Transverse colon (tissue), 4 donors: ENCODE data around the gene DRP2. TPM values are rescaled to one million over a fixed set of nuclear protein-coding genes. Genes with fewer than 3 reads are reported as not detected.

Experiments
- DNase-seq: peaks from one replicate; pipeline ENCODE4 v3.0.0-alpha.2; 2019
- H3K27ac ChIP-seq, 4 donors: fragments of 200-600 bp; sonication (generic); 2 replicates each; pipeline ENCODE4 v1.5.1; 2016 to 2018; ENCODE audit warnings: inconsistent platforms in 4 of 4
- H3K27me3 ChIP-seq: fragments of 200-600 bp; sonication (generic); 2 replicates; pipeline ENCODE4 v1.5.1; 2017; ENCODE audit warnings: inconsistent platforms
- H3K36me3 ChIP-seq, 4 donors: fragments of 200-600 bp; sonication (generic); 2 replicates each; pipeline ENCODE4 v1.5.1; 2017 to 2019; ENCODE audit warnings: inconsistent platforms in 4 of 4
- H3K4me1 ChIP-seq, 4 donors: fragments of 200-600 bp; sonication (generic); 2 replicates each; pipeline ENCODE4 v1.5.1; 2017 to 2020; ENCODE audit warnings: inconsistent platforms in 4 of 4
- H3K4me3 ChIP-seq, 4 donors: fragments of 200-600 bp; sonication (generic); 1 replicate in 1 of 4; 2 replicates in 3 of 4; pipeline versions ENCODE4 v1.5.1 to v1.6.1; 2017 to 2019; ENCODE audit warnings: inconsistent platforms in 4 of 4
- H3K9me3 ChIP-seq, 2 donors: fragments of 200-600 bp; sonication (generic); 2 replicates each; pipeline ENCODE4 v1.5.1; 2017 to 2019; ENCODE audit warnings: inconsistent platforms in 2 of 2
- EP300 ChIP-seq: sonication (generic); formaldehyde crosslinking; IDR thresholded peaks from one replicate; pipeline ENCODE4 v1.6.1; 2017; ENCODE audit warnings: antibody characterized with exemption, low read depth
- POLR2A ChIP-seq: fragments of 450-650 bp; IDR thresholded peaks from one replicate; pipeline ENCODE4 v1.6.1; 2016; ENCODE audit warnings: antibody characterized with exemption, mild to moderate bottlenecking, moderate library complexity
- POLR2AphosphoS5 ChIP-seq, 3 donors: sonication (generic); formaldehyde crosslinking; IDR thresholded peaks; one replicate each; pipeline ENCODE4 v1.6.1; 2016; ENCODE audit warnings: antibody characterized with exemption in 3 of 3
- WGBS, 2 donors: methylation state at CpG; one replicate each; pipeline ENCODE4 v1.1.5; 2018; ENCODE audit warnings: low coverage in 1 of 2; 5-methylcytosine and 5-hydroxymethylcytosine counted together
- in situ Hi-C, 4 donors: fragments of 200-750 bp; cut with MboI; loops; one replicate each; pipeline versions ENCODE4 v1.15.0 to v1.15.1; 2017; ENCODE audit warnings: low sequenced_read_pairs in 3 of 4, low pct_ligation_motif_present in 1 of 4, low pct_unique_long_range_greater_than_20kb in 1 of 4
- intact Hi-C: fragments of 100-400 bp; cut with DNase I; formaldehyde crosslinking; loops from one replicate; pipeline ENCODE4 v1.15.1; 2023; ENCODE audit warnings: low total_unique reads
- total RNA-seq, 4 donors: library from RNA; depleted of rRNA; stranded (reverse); fragments of >200 nt; gene quantifications; one replicate each; pipeline ENCODE4 v1.1.0, GENCODE V29; 2016
- TF ChIP-seq, protein P1 (sequence below), 5 experiments: fragments of 200-600 bp in 3 of 5; fragments of 450-650 bp in 2 of 5; sonication (generic) in 3 of 5; IDR thresholded peaks; 1 replicate in 2 of 5; 2 replicates in 3 of 5; pipeline ENCODE4 v1.5.1; 2016 to 2017; ENCODE audit warnings: antibody characterized with exemption in 5 of 5, inconsistent platforms in 3 of 5, mild to moderate bottlenecking in 2 of 5, moderate library complexity in 1 of 5

DRP2 gene
- total RNA-seq, 4 donors from 2014 or later: 0.20 to 1.5 (median 0.81) TPM

DNA sequence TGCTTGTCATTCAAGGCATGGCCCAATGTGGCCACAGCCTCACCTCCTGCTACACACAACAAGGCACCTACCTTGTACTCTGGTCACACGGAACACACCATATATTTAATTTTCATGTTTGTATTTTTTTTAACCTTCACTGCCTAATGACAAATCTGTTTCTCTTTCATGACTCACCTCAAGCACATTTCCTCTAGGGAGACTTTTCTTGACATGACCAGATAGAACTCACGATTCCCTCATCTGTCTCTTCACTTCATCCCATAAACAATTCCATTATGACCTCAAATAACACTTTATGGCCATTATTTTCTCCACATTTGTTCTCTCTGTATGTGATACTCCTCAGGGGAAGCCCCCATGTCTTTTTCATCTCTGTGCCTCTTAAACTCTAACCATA, 11.1 kb downstream of the DRP2 start:
- intact Hi-C loops (no loop called here), in situ Hi-C loops (no loop called here)
- Histone ChIP-seq H3K4me3 (no peak overlapping the region), H3K36me3 (no peaks in the 10 kb centered on the region), H3K9me3 (no peaks in the 10 kb centered on the region), H3K4me1 (no peaks in the 10 kb centered on the region), H3K27ac (no peak overlapping the region), H3K27me3 (no peaks in the 10 kb centered on the region)
- 80% methylated on average over 2 of the region's 2 CpGs; no CpG with 5 or more reads in 1 of the 2 donors for WGBS, 2 donors
- DNase-seq: no peak
- no peak for TF ChIP-seq POLR2A
- no peak for TF ChIP-seq EP300
- no peak for TF ChIP-seq POLR2AphosphoS5 (IDR thresholded peaks at IDR 0.05)
- TF ChIP-seq, protein P1, sequence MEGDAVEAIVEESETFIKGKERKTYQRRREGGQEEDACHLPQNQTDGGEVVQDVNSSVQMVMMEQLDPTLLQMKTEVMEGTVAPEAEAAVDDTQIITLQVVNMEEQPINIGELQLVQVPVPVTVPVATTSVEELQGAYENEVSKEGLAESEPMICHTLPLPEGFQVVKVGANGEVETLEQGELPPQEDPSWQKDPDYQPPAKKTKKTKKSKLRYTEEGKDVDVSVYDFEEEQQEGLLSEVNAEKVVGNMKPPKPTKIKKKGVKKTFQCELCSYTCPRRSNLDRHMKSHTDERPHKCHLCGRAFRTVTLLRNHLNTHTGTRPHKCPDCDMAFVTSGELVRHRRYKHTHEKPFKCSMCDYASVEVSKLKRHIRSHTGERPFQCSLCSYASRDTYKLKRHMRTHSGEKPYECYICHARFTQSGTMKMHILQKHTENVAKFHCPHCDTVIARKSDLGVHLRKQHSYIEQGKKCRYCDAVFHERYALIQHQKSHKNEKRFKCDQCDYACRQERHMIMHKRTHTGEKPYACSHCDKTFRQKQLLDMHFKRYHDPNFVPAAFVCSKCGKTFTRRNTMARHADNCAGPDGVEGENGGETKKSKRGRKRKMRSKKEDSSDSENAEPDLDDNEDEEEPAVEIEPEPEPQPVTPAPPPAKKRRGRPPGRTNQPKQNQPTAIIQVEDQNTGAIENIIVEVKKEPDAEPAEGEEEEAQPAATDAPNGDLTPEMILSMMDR (IDR thresholded peaks at IDR 0.05): no peak

- no peak overlapping the region for H3K4me3 ChIP-seq
- no peak for TF ChIP-seq POLR2A
- TF ChIP-seq EP300: no peak
- TF ChIP-seq, protein P1 (IDR thresholded peaks at IDR 0.05): no peak
- no peak for TF ChIP-seq POLR2AphosphoS5 (IDR thresholded peaks at IDR 0.05)
- no peaks in the 10 kb centered on the region for H3K4me1 ChIP-seq
- no peak for DNase-seq
- no peaks in the 10 kb centered on the region for H3K27me3 ChIP-seq
- intact Hi-C loops: no loop called here
- no peaks in the 10 kb centered on the region for H3K9me3 ChIP-seq
- in situ Hi-C loops: no loop called here
- WGBS, 2 donors: 61 to 67% methylated on average over 1 of the region's 1 CpG
- H3K36me3 ChIP-seq: no peaks in the 10 kb centered on the region
- no peak overlapping the region for H3K27ac ChIP-seq
Measured at GRCh38 chrX:101231080-101231479, 11.5 kb downstream of the DRP2 start.

GRCh38 chrX:101232316-101232715, 12.7 kb downstream of the DRP2 start:
- no peak for TF ChIP-seq POLR2AphosphoS5 (IDR thresholded peaks at IDR 0.05)
- TF ChIP-seq, protein P1 (IDR thresholded peaks at IDR 0.05): no peak
- no peak for TF ChIP-seq EP300
- no peak for TF ChIP-seq POLR2A
- Histone ChIP-seq H3K27me3 (no peaks in the 10 kb centered on the region), H3K4me3 (no peak overlapping the region), H3K27ac (no peak overlapping the region), H3K9me3 (no peaks in the 10 kb centered on the region), H3K4me1 (no peaks in the 10 kb centered on the region), H3K36me3 (no peaks in the 10 kb centered on the region)
- no peak for DNase-seq
- intact Hi-C loops: no loop called here
- 82% methylated on average over 5 of the region's 5 CpGs; no CpG with 5 or more reads in 1 of the 2 donors for WGBS, 2 donors
- in situ Hi-C loops: no loop called here

GRCh38 chrX:101237041-101237440, 17.5 kb downstream of the DRP2 start:
- Histone ChIP-seq H3K36me3 (no peaks in the 10 kb centered on the region), H3K27me3 (no peaks in the 10 kb centered on the region), H3K27ac (no peak overlapping the region), H3K4me3 (no peak overlapping the region), H3K4me1 (no peaks in the 10 kb centered on the region), H3K9me3 (no peaks in the 10 kb centered on the region)
- WGBS, 2 donors: 81% methylated on average over 2 of the region's 2 CpGs; no CpG with 5 or more reads in 1 of the 2 donors
- no peak for DNase-seq
- TF ChIP-seq EP300 (no peak), POLR2AphosphoS5 (IDR thresholded peaks at IDR 0.05) (no peak), POLR2A (no peak)
- TF ChIP-seq, protein P1 (IDR thresholded peaks at IDR 0.05): no peak
- in situ Hi-C loops: no loop called here
- intact Hi-C loops: no loop called here
